Measurements from ENCODE around the gene HHAT.

Gene HHAT

DNA sequence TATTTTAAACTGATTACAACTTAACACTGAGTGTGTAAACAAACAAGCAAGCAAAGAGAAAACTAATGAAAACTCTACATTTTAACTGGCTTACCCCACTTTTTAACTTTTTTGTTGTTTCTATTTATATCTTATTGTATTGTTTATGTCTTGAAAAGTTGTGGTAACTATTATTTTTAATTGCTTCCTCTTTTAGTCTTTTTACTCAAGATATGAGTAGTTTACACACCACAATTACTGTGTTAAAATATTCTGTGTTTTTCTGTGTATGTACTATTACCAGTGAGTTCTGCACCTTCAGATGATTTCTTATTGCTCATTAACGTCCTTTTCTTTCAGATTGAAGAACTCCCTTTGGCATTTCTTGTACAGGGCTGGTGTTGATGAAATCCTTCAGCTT, 4.7 kb upstream of the HHAT start:
- H3K9me3 ChIP-seq (ENCODE audit: low read length), result no peaks in the 10 kb centered on the region
- H3K27ac ChIP-seq (ENCODE audit: low read depth, low read length, poor library complexity, severe bottlenecking), result no peak overlapping the region
- no peak overlapping the region for H2AFZ ChIP-seq (ENCODE audit: low read length)
- no peaks in the 10 kb centered on the region for H3F3A ChIP-seq (ENCODE audit: insufficient read depth, low read length)
- H3K4me3 ChIP-seq (ENCODE audit: low read depth, low read length, poor library complexity, severe bottlenecking), result no peak overlapping the region
- TF ChIP-seq EZH2 (IDR thresholded peaks at IDR 0.05; ENCODE audit: borderline replicate concordance, low read length), result no peak
- TF ChIP-seq, protein P1, sequence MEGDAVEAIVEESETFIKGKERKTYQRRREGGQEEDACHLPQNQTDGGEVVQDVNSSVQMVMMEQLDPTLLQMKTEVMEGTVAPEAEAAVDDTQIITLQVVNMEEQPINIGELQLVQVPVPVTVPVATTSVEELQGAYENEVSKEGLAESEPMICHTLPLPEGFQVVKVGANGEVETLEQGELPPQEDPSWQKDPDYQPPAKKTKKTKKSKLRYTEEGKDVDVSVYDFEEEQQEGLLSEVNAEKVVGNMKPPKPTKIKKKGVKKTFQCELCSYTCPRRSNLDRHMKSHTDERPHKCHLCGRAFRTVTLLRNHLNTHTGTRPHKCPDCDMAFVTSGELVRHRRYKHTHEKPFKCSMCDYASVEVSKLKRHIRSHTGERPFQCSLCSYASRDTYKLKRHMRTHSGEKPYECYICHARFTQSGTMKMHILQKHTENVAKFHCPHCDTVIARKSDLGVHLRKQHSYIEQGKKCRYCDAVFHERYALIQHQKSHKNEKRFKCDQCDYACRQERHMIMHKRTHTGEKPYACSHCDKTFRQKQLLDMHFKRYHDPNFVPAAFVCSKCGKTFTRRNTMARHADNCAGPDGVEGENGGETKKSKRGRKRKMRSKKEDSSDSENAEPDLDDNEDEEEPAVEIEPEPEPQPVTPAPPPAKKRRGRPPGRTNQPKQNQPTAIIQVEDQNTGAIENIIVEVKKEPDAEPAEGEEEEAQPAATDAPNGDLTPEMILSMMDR (IDR thresholded peaks at IDR 0.05; ENCODE audit: low read length), result no peak
- no peaks in the 10 kb centered on the region for H3K36me3 ChIP-seq (ENCODE audit: insufficient read depth, low read length)
- H3K9me2 ChIP-seq (ENCODE audit: low read depth, low read length), result no peaks in the 10 kb centered on the region
- H3K79me2 ChIP-seq (ENCODE audit: insufficient read depth, low read length), result no peaks in the 10 kb centered on the region
- no peaks in the 10 kb centered on the region for H4K20me1 ChIP-seq (ENCODE audit: insufficient read depth, low read length)
- H3K9ac ChIP-seq (ENCODE audit: low read length), result no peak overlapping the region
- no peaks in the 10 kb centered on the region for H3K27me3 ChIP-seq (ENCODE audit: insufficient read depth, low read length)
- H3K4me2 ChIP-seq (ENCODE audit: low read length), result no peak overlapping the region
- H3K4me1 ChIP-seq (ENCODE audit: insufficient read depth, low read length, severe bottlenecking), result peaks cover 5% of the 10 kb centered on the region

- Histone ChIP-seq H3K4me3 (ENCODE audit: low read depth, low read length, poor library complexity, severe bottlenecking) (no peak overlapping the region), H3K9me3 (ENCODE audit: low read length) (no peaks in the 10 kb centered on the region), H4K20me1 (ENCODE audit: insufficient read depth, low read length) (no peaks in the 10 kb centered on the region), H3K79me2 (ENCODE audit: insufficient read depth, low read length) (no peaks in the 10 kb centered on the region), H3K4me2 (ENCODE audit: low read length) (no peak overlapping the region), H3K4me1 (ENCODE audit: insufficient read depth, low read length, severe bottlenecking) (peaks cover 5% of the 10 kb centered on the region), H3K27ac (ENCODE audit: low read depth, low read length, poor library complexity, severe bottlenecking) (no peak overlapping the region), H2AFZ (ENCODE audit: low read length) (no peak overlapping the region), H3K36me3 (ENCODE audit: insufficient read depth, low read length) (no peaks in the 10 kb centered on the region), H3K9ac (ENCODE audit: low read length) (no peak overlapping the region), H3K27me3 (ENCODE audit: insufficient read depth, low read length) (no peaks in the 10 kb centered on the region), H3K9me2 (ENCODE audit: low read depth, low read length) (no peaks in the 10 kb centered on the region), H3F3A (ENCODE audit: insufficient read depth, low read length) (no peaks in the 10 kb centered on the region)
- TF ChIP-seq, protein P1 (IDR thresholded peaks at IDR 0.05; ENCODE audit: low read length), result no peak
- no peak for TF ChIP-seq EZH2 (IDR thresholded peaks at IDR 0.05; ENCODE audit: borderline replicate concordance, low read length)
Measured at GRCh38 chr1:210325026-210325670, 3.6 kb upstream of the HHAT start.

DNA sequence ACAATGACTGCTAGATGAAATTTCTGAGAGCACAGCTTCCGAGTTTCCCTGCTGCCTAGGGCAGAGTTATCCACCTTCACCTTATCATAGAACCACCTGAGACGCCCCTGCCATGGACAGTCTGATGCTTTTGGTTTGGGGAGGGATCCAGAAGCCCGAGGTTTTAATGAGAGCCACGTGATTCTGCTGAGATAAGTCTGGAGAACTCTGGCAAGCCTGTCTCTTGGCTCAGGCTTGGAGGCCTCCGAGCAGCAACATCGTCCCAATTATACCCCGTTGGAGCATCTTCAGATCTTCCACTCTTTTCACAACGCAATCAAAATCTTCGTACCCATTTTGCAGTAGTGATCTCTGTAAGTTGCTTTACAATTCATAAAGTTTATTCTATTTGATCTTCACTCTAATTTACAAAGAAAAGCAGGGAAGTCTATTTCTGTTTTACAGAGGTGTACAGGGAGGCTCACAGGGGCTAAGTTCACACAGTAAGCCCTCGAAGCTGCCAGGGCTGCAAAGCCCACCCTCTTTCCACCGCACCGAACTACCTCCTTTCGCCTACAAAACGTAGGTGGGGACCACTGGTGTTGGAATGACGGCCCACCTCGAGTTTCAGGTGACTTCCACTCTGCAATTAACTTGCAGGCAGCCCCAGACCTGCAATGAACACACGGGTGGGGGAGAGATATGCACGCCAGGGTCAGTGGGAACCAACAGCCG, 513 bp upstream of the HHAT start:
- Histone ChIP-seq H3K4me1 (ENCODE audit: insufficient read depth, low read length, severe bottlenecking) (peaks cover 5% of the 10 kb centered on the region), H3K9me3 (ENCODE audit: low read length) (no peaks in the 10 kb centered on the region), H3F3A (ENCODE audit: insufficient read depth, low read length) (no peaks in the 10 kb centered on the region), H3K79me2 (ENCODE audit: insufficient read depth, low read length) (no peaks in the 10 kb centered on the region), H3K27me3 (ENCODE audit: insufficient read depth, low read length) (no peaks in the 10 kb centered on the region), H3K27ac (ENCODE audit: low read depth, low read length, poor library complexity, severe bottlenecking) (no peak overlapping the region), H3K4me3 (ENCODE audit: low read depth, low read length, poor library complexity, severe bottlenecking) (peak overlapping the region; percentile 68), H4K20me1 (ENCODE audit: insufficient read depth, low read length) (no peaks in the 10 kb centered on the region), H3K9me2 (ENCODE audit: low read depth, low read length) (no peaks in the 10 kb centered on the region), H2AFZ (ENCODE audit: low read length) (peak overlapping the region; percentile 91; the same call in 1 of the 2 replicates), H3K9ac (ENCODE audit: low read length) (peak overlapping the region; percentile 60), H3K4me2 (ENCODE audit: low read length) (peak overlapping the region; percentile 95), H3K36me3 (ENCODE audit: insufficient read depth, low read length) (no peaks in the 10 kb centered on the region)
- TF ChIP-seq, protein P1 (IDR thresholded peaks at IDR 0.05; ENCODE audit: low read length), result no peak
- no peak for TF ChIP-seq EZH2 (IDR thresholded peaks at IDR 0.05; ENCODE audit: borderline replicate concordance, low read length)

All from OCI-LY1 (cell line).